Liver (tissue), 9 donors: ENCODE data around the gene RAD51B. TPM values are rescaled to one million over a fixed set of nuclear protein-coding genes. Genes with fewer than 3 reads are reported as not detected.
A peak's percentile ranks its signal among the peaks of the same experiment; 100 is the strongest.

Experiments
- DNase-seq: peaks from one replicate; pipeline ENCODE4 v3.0.0-alpha.2; 2017; ENCODE audit warnings: low spot score
- H3K27ac ChIP-seq, 2 donors: one replicate each; pipeline ENCODE4 v1.7.0; 2013; ENCODE audit warnings: inconsistent platforms in 2 of 2, low read length in 2 of 2, control low read depth in 1 of 2, low read depth in 1 of 2, mild to moderate bottlenecking in 1 of 2
- H3K27me3 ChIP-seq, 4 donors: one replicate each; pipeline versions ENCODE4 v1.6.1 to v1.7.0; 2013; ENCODE audit warnings: low read length in 3 of 4, inconsistent platforms in 1 of 4, mild to moderate bottlenecking in 1 of 4, moderate library complexity in 1 of 4; ENCODE audit not compliant: control insufficient read depth in 4 of 4, insufficient read depth in 4 of 4
- H3K36me3 ChIP-seq, 4 donors: one replicate each; pipeline versions ENCODE4 v1.6.1 to v1.7.0; 2013; ENCODE audit warnings: low read length in 3 of 4, mild to moderate bottlenecking in 3 of 4, low read depth in 1 of 4, moderate library complexity in 1 of 4; ENCODE audit not compliant: control insufficient read depth in 4 of 4, insufficient read depth in 3 of 4
- H3K4me1 ChIP-seq, 4 donors: one replicate each; pipeline versions ENCODE4 v1.6.1 to v1.7.0; 2013; ENCODE audit warnings: low read length in 3 of 4, mild to moderate bottlenecking in 3 of 4, moderate library complexity in 1 of 4; ENCODE audit not compliant: control insufficient read depth in 4 of 4, insufficient read depth in 4 of 4
- H3K4me3 ChIP-seq, 3 donors: one replicate each; pipeline versions ENCODE4 v1.6.1 to v1.7.0; 2013; ENCODE audit warnings: low read length in 3 of 3, control low read depth in 1 of 3, low read depth in 1 of 3, mild to moderate bottlenecking in 1 of 3
- H3K9ac ChIP-seq, 2 donors: one replicate each; pipeline ENCODE4 v1.7.0; 2013; ENCODE audit warnings: low read length in 2 of 2, mild to moderate bottlenecking in 2 of 2, moderate library complexity in 2 of 2, control low read depth in 1 of 2, low read depth in 1 of 2
- H3K9me3 ChIP-seq, 4 donors: one replicate each; pipeline versions ENCODE4 v1.6.1 to v1.7.0; 2013; ENCODE audit warnings: low read length in 3 of 4; ENCODE audit not compliant: control insufficient read depth in 4 of 4
- ATF3 ChIP-seq: IDR thresholded peaks from 2 replicates; pipeline ENCODE4 v1.6.1; 2016; ENCODE audit warnings: antibody characterized with exemption
- FOXA1 ChIP-seq: IDR thresholded peaks from 2 replicates; pipeline ENCODE4 v1.6.1; 2016; ENCODE audit warnings: antibody characterized with exemption
- HNF4A ChIP-seq, 2 donors: conservative IDR thresholded peaks; 2 replicates each; pipeline ENCODE4 v1.6.1; 2016; ENCODE audit warnings: antibody characterized with exemption in 2 of 2, mild to moderate bottlenecking in 2 of 2
- HNF4G ChIP-seq: IDR thresholded peaks from 2 replicates; pipeline ENCODE4 v1.6.1; 2016; ENCODE audit warnings: antibody characterized with exemption
- JUND ChIP-seq, 2 donors: IDR thresholded peaks; 2 replicates each; pipeline ENCODE4 v1.6.1; 2016; ENCODE audit warnings: antibody characterized with exemption in 2 of 2
- MAX ChIP-seq: IDR thresholded peaks from 2 replicates; pipeline ENCODE4 v1.6.1; 2016; ENCODE audit warnings: antibody characterized with exemption
- RAD21 ChIP-seq, 2 donors: IDR thresholded peaks; 2 replicates each; pipeline ENCODE4 v1.6.1; 2016; ENCODE audit warnings: antibody characterized with exemption in 2 of 2, mild to moderate bottlenecking in 2 of 2
- REST ChIP-seq: IDR thresholded peaks from 2 replicates; pipeline ENCODE4 v1.6.1; 2016; ENCODE audit warnings: antibody characterized with exemption, mild to moderate bottlenecking
- RXRA ChIP-seq, 2 donors: IDR thresholded peaks; 2 replicates each; pipeline ENCODE4 v1.6.1; 2017 to 2018; ENCODE audit warnings: antibody characterized with exemption in 2 of 2, mild to moderate bottlenecking in 1 of 2
- TAF1 ChIP-seq: conservative IDR thresholded peaks from 2 replicates; pipeline ENCODE4 v1.6.1; 2016; ENCODE audit warnings: antibody characterized with exemption, mild to moderate bottlenecking
- YY1 ChIP-seq: IDR thresholded peaks from 2 replicates; pipeline ENCODE4 v1.6.1; 2016; ENCODE audit warnings: antibody characterized with exemption, mild to moderate bottlenecking
- ZBTB33 ChIP-seq: IDR thresholded peaks from 2 replicates; pipeline ENCODE4 v1.6.1; 2016; ENCODE audit warnings: antibody characterized with exemption
- WGBS: extraction: QIAGEN DNeasy Blood & Tissue Kit; methylation state at CpG from one replicate; pipeline ENCODE4 v1.1.7; 2013; 5-methylcytosine and 5-hydroxymethylcytosine counted together
- polyA plus RNA-seq, 2 donors: library from polyadenylated mRNA; stranded (reverse) in 1 of 2; unstranded in 1 of 2; fragments of 200-250 nt in 1 of 2; fragments of >200 nt in 1 of 2; fragmentation: Nextera tagmentation in 1 of 2; extraction: Ambion mirVana in 1 of 2; gene quantifications; one replicate each; pipeline versions ENCODE4 v1.2.1 to v1.2.3, GENCODE V29; 2013 to 2015
- total RNA-seq, 2 donors: library from RNA; depleted of rRNA; stranded (reverse); fragments of >200 nt; gene quantifications; one replicate each; pipeline ENCODE4 v1.2.3, GENCODE V29; 2014
- donor health status: healthy.
- donor health status: healthy.
- donor health status: healthy.
- donor health status: healthy.
- donor health status: healthy.

The RAD51B gene
- total and polyA plus RNA-seq, 4 donors, result 0.81 to 12.9 (median 2.4) TPM

- no peak for TF ChIP-seq MAX
- TF ChIP-seq RAD21 (IDR thresholded peaks at IDR 0.05), result no peak
These were observed 921.9 kb downstream of the RAD51B start (continued) for GRCh38 chr14:68741477-68741791.

GRCh38 chr14:68741839-68742470 is 922.4 kb downstream of the RAD51B start:
- H3K27ac ChIP-seq, result no peak overlapping the region
- TF ChIP-seq ZBTB33 (no peak), RXRA (IDR thresholded peaks at IDR 0.05) (peak in 1 of 2 donors; percentile 17)
- no peaks in the 10 kb centered on the region for H3K4me1 ChIP-seq
- H3K27me3 ChIP-seq, result no peaks in the 10 kb centered on the region
- no peaks in the 10 kb centered on the region for H3K36me3 ChIP-seq
- H3K9me3 ChIP-seq, result no peaks in the 10 kb centered on the region
- DNase-seq, result no peak
- no peak overlapping the region for H3K4me3 ChIP-seq
- WGBS, result 90% methylated on average over 6 of the region's 6 CpGs
- H3K9ac ChIP-seq, result no peak overlapping the region

- Histone ChIP-seq H3K4me3 (no peak overlapping the region), H3K4me1 (no peaks in the 10 kb centered on the region), H3K36me3 (no peaks in the 10 kb centered on the region), H3K27me3 (no peaks in the 10 kb centered on the region), H3K9me3 (no peaks in the 10 kb centered on the region), H3K27ac (no peak overlapping the region), H3K9ac (no peak overlapping the region)
- WGBS, result 91% methylated on average over 12 of the region's 12 CpGs
- no peak for DNase-seq
- TF ChIP-seq FOXA1, result no peak
- TF ChIP-seq RAD21 (IDR thresholded peaks at IDR 0.05), result no peak
- TF ChIP-seq REST, result no peak
- TF ChIP-seq MAX, result no peak
- TF ChIP-seq YY1, result no peak
- no peak for TF ChIP-seq RXRA (IDR thresholded peaks at IDR 0.05)
- no peak for TF ChIP-seq TAF1
- TF ChIP-seq HNF4A (conservative IDR thresholded peaks at IDR 0.05), result no peak
- TF ChIP-seq JUND (IDR thresholded peaks at IDR 0.05), result no peak
- TF ChIP-seq HNF4G, result no peak
- TF ChIP-seq ATF3, result no peak
These were observed 925.0 kb downstream of the RAD51B start for GRCh38 chr14:68744613-68745012.
